GM18498 (cell line): ENCODE measurements around the gene NPTXR.

Source experiments
- ATAC-seq: cut with Tn5 transposase; IDR thresholded peaks from one replicate; pipeline ENCODE4 v1.9.1; 2021; ENCODE audit warnings: mild to moderate bottlenecking, moderate library complexity; ENCODE audit not compliant: unreplicated experiment

Gene NPTXR

GRCh38 chr22:38774496-38775166 is 69.2 kb downstream of the NPTXR start:
- ATAC-seq = no peak

GRCh38 chr22:38773363-38773946 is 70.4 kb downstream of the NPTXR start:
- ATAC-seq = no peak

DNA sequence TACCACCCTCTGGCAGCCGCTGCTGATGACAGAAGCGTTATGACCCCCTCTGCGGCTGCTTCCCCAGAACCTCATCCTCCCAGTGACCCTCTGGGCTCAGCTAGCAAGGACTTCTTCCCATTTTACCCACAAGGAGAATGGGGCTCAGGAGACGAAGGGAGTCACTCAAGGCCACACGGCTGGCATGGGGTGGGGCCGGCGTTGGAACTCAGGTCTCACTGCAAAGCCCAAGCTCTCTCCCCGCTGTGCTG is 71.3 kb downstream of the NPTXR start:
- no peak for ATAC-seq

DNA sequence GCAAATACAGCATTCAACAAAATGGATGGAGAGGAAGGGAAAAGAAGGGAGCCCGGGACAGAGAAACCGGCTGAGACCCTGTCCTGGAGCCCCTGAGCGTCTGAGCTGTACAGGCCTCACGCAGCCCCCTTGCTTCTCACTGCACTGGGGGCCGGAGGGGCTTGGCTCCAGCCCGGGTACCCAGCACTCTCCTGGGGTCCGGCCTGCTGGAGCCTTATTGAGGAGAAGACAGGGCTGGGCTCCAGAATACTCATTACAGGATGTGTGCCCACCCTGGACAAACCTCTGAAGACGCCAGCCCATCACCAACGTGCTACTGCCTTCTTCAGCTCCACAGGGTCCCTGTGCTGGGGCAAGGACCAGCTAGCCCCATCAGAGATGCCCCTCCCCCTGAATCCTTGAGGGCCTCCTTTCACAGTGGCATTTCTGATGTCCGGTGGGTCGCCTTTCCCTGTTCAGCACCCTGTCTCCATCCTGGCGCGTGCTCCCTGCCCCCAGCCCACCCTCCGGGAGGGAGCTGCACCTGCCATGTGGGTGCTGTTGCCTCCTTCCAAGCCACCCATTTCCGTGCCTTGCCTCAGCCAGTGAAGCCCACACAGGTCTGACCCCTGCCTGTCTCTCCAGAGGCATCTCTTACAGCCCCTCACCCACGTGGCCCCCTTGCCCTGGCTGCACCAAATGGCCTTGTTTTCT is 73.4 kb downstream of the NPTXR start:
- no peak for ATAC-seq
